Uterus (tissue), 4 donors: ENCODE measurements around the gene CAB39. TPM values are rescaled to one million over a fixed set of nuclear protein-coding genes. Genes with fewer than 3 reads are reported as not detected.

ENCODE experiments used
- DNase-seq, 2 donors: peaks; one replicate each; pipeline ENCODE4 v3.0.0-alpha.2; 2019 to 2020
- H3K27ac ChIP-seq, 2 donors: fragments of 200-600 bp; sonication (generic); 1 replicate in 1 of 2; 2 replicates in 1 of 2; pipeline ENCODE4 v1.5.1; 2016 to 2018
- H3K27me3 ChIP-seq, 2 donors: fragments of 200-600 bp; sonication (generic); one replicate each; pipeline ENCODE4 v1.5.1; 2018 to 2019; ENCODE audit warnings: control low read depth in 1 of 2
- H3K36me3 ChIP-seq, 2 donors: fragments of 200-600 bp; sonication (generic); one replicate each; pipeline ENCODE4 v1.5.1; 2019; ENCODE audit warnings: control low read depth in 1 of 2
- H3K4me1 ChIP-seq, 2 donors: fragments of 200-600 bp; sonication (generic); one replicate each; pipeline ENCODE4 v1.5.1; 2018 to 2019; ENCODE audit warnings: control low read depth in 1 of 2
- H3K4me3 ChIP-seq, 2 donors: fragments of 200-600 bp; sonication (generic); 1 replicate in 1 of 2; 2 replicates in 1 of 2; pipeline ENCODE4 v1.5.1; 2018 to 2019; ENCODE audit warnings: mild to moderate bottlenecking in 1 of 2
- H3K9me3 ChIP-seq, 2 donors: fragments of 200-600 bp; sonication (generic); one replicate each; pipeline ENCODE4 v1.5.1; 2019; ENCODE audit warnings: control low read depth in 1 of 2
- POLR2A ChIP-seq, 2 donors: fragments of 450-650 bp; IDR thresholded peaks; one replicate each; pipeline ENCODE4 v1.6.1; 2016; ENCODE audit warnings: antibody characterized with exemption in 2 of 2, mild to moderate bottlenecking in 1 of 2, moderate library complexity in 1 of 2
- intact Hi-C: fragments of 100-400 bp; cut with DNase I; formaldehyde crosslinking; loops from one replicate; pipeline ENCODE4 v1.15.1; 2023; ENCODE audit warnings: low total_unique reads
- total RNA-seq, 4 donors: library from RNA; depleted of rRNA in 3 of 4; stranded (reverse); fragments of >200 nt in 3 of 4; gene quantifications; one replicate each; pipeline versions ENCODE4 v1.1.0 to v1.2.4, GENCODE V29; 2014 to 2023
- TF ChIP-seq, protein P1 (sequence below), 4 experiments: fragments of 200-600 bp in 2 of 4; fragments of 450-650 bp in 2 of 4; sonication (generic) in 2 of 4; IDR thresholded peaks; one replicate each; pipeline ENCODE4 v1.5.1; 2016 to 2019; ENCODE audit warnings: antibody characterized with exemption in 4 of 4, mild to moderate bottlenecking in 2 of 4, moderate library complexity in 1 of 4
- donor health status: DM: yes; HTN: yes; CAD: no.

Gene CAB39
- total RNA-seq, 4 donors from 2014 or later, result 33.6 to 121 (median 78.0) TPM

DNA sequence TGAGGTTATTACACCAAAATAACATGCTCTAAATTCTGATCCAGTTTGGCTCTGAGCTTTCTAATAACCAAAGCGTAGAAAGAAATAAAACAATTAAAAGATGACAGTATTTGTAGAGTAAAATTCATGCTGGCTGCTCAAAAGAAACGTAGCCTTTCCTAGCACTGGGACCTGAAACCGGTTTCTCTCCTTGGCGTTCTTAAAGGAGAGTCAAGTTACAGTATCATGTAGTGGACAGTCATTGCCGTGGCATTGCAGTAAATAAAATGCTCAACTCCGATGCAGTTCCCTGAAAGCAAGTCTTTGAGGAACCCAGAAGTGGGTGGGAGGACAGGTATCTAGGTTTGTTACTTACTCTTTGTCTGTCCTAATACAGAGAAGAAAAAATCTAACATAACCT lies 99.4 kb downstream of the CAB39 start:
- H3K27me3 ChIP-seq, result no peaks in the 10 kb centered on the region
- H3K4me3 ChIP-seq, result no peak overlapping the region
- H3K4me1 ChIP-seq, result no peaks in the 10 kb centered on the region
- H3K9me3 ChIP-seq, result no peaks in the 10 kb centered on the region
- TF ChIP-seq, protein P1, sequence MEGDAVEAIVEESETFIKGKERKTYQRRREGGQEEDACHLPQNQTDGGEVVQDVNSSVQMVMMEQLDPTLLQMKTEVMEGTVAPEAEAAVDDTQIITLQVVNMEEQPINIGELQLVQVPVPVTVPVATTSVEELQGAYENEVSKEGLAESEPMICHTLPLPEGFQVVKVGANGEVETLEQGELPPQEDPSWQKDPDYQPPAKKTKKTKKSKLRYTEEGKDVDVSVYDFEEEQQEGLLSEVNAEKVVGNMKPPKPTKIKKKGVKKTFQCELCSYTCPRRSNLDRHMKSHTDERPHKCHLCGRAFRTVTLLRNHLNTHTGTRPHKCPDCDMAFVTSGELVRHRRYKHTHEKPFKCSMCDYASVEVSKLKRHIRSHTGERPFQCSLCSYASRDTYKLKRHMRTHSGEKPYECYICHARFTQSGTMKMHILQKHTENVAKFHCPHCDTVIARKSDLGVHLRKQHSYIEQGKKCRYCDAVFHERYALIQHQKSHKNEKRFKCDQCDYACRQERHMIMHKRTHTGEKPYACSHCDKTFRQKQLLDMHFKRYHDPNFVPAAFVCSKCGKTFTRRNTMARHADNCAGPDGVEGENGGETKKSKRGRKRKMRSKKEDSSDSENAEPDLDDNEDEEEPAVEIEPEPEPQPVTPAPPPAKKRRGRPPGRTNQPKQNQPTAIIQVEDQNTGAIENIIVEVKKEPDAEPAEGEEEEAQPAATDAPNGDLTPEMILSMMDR (IDR thresholded peaks at IDR 0.05), result no peak
- no peak for TF ChIP-seq POLR2A (IDR thresholded peaks at IDR 0.05)
- H3K36me3 ChIP-seq, result no peaks in the 10 kb centered on the region
- DNase-seq, result no peak
- H3K27ac ChIP-seq, result no peak overlapping the region
- intact Hi-C loops, result no loop called here

DNA sequence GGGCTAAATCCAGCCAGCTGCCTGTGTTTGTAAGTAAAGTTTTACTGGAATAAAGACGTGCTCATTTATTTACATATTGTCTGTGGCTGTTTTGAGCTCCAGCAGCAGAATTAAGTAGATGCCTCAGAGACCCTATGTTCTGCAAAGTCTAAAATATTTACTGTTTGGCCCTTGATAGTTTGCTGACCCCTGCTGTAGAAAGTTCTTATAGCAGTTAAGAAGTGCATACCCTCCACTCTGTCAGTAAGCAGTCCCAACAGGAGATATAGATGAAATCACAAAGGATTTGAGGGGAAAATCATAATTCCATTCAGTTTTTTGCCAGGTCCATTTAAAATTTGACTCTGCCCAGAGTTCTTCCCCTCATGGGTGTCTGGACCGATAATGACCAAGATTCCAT lies 102.0 kb downstream of the CAB39 start:
- H3K36me3 ChIP-seq, result no peaks in the 10 kb centered on the region
- intact Hi-C loops, result no loop called here
- TF ChIP-seq, protein P1 (IDR thresholded peaks at IDR 0.05), result peak in 1 of 4 experiments; percentile 5
- TF ChIP-seq POLR2A (IDR thresholded peaks at IDR 0.05), result no peak
- H3K9me3 ChIP-seq, result no peaks in the 10 kb centered on the region
- no peak for DNase-seq
- no peaks in the 10 kb centered on the region for H3K4me1 ChIP-seq
- H3K4me3 ChIP-seq, result no peak overlapping the region
- H3K27ac ChIP-seq, result no peak overlapping the region
- H3K27me3 ChIP-seq, result no peaks in the 10 kb centered on the region

DNA sequence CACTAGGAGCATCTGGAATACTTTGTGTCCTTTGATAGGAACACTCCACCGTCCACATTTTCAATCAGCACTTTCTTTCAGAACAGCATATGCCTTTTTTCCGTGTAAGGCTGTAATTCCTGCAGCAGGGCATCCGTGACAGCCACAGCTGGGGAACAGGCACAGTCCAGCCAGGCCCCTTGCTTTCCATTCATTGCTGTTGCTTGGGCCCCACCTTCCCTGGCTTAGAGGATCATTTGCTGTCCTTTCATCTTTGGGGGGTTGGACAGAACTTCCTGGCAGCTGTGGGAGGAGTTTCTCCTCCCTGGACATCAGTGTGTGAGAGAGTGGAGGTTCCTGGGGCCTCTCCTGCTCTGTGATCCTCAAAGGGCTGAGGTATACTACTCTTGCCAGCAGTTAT lies 102.4 kb downstream of the CAB39 start:
- intact Hi-C loops, result no loop called here
- H3K9me3 ChIP-seq, result no peaks in the 10 kb centered on the region
- no peak overlapping the region for H3K4me3 ChIP-seq
- H3K36me3 ChIP-seq, result no peaks in the 10 kb centered on the region
- DNase-seq, result no peak
- H3K27me3 ChIP-seq, result no peaks in the 10 kb centered on the region
- TF ChIP-seq, protein P1 (IDR thresholded peaks at IDR 0.05), result no peak
- TF ChIP-seq POLR2A (IDR thresholded peaks at IDR 0.05), result no peak
- H3K27ac ChIP-seq, result no peak overlapping the region
- no peaks in the 10 kb centered on the region for H3K4me1 ChIP-seq

DNA sequence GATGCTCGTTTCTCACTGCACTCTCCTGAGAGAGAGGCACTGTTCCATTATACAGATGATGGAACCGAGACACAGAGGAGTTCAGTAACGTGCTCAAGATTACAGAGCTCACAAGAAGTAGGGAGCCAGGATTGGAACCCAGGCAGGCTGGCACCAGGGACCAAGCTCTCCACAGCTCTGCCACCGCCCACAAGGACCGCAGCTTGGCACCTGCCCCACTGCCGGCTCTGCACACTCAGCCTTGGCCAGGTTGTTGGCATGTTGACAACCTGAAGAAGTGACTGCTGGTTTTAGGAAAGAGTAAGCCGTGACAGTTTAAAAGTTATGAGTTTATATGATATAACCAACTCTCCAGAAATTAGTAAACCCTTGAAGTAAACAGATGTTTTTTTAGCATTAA lies 104.1 kb downstream of the CAB39 start:
- H3K36me3 ChIP-seq, result no peaks in the 10 kb centered on the region
- no peaks in the 10 kb centered on the region for H3K27me3 ChIP-seq
- no peaks in the 10 kb centered on the region for H3K9me3 ChIP-seq
- no peak overlapping the region for H3K4me3 ChIP-seq
- no peaks in the 10 kb centered on the region for H3K4me1 ChIP-seq
- TF ChIP-seq, protein P1 (IDR thresholded peaks at IDR 0.05), result no peak
- no peak for TF ChIP-seq POLR2A (IDR thresholded peaks at IDR 0.05)
- DNase-seq, result no peak
- intact Hi-C loops, result no loop called here
- no peak overlapping the region for H3K27ac ChIP-seq

DNA sequence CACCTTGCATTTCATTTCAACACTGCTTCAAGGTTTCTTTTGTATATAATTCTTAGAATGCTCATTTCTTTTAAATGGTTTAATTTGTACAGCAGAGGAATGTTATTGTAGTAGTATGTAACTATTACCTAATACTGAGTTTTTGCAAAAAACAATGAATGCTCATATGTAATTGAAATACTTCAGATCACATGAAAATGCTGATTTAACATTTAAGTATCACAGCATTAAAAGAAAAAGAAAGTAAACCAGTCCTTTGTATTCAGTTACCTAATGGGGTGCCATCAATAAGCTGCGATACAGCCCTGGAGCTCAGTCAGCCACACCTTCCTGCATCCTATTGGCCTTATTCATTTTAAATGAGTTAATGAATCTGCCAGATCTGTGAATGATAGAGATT lies 106.8 kb downstream of the CAB39 start:
- Histone ChIP-seq H3K4me1 (no peaks in the 10 kb centered on the region), H3K36me3 (no peaks in the 10 kb centered on the region), H3K9me3 (no peaks in the 10 kb centered on the region), H3K27ac (no peak overlapping the region), H3K27me3 (no peaks in the 10 kb centered on the region), H3K4me3 (no peak overlapping the region)
- no peak for DNase-seq
- no peak for TF ChIP-seq POLR2A (IDR thresholded peaks at IDR 0.05)
- TF ChIP-seq, protein P1 (IDR thresholded peaks at IDR 0.05), result no peak
- intact Hi-C loops, result no loop called here
